Progenitor cell of endocrine pancreas (in vitro differentiated cells): ENCODE measurements around the gene SPAM1. TPM values are rescaled to one million over a fixed set of nuclear protein-coding genes. Genes with fewer than 3 reads are reported as not detected.

Experiments
- DNase-seq: peaks from one replicate; pipeline ENCODE4 v3.0.0; 2021; ENCODE audit warnings: low spot score; ENCODE audit not compliant: unreplicated experiment
- H3K27ac Mint-ChIP-seq: 2 replicates; pipeline ENCODE4 v1.8.0; 2021; ENCODE audit warnings: mild to moderate bottlenecking, moderate library complexity, mixed read lengths
- H3K27me3 Mint-ChIP-seq: 2 replicates; pipeline ENCODE4 v1.8.0; 2021; ENCODE audit warnings: mixed read lengths
- H3K36me3 Mint-ChIP-seq: 2 replicates; pipeline ENCODE4 v1.8.0; 2022; ENCODE audit warnings: mixed read lengths; ENCODE audit not compliant: insufficient read depth
- H3K4me1 Mint-ChIP-seq: 2 replicates; pipeline ENCODE4 v1.8.0; 2021; ENCODE audit warnings: low read depth, mixed read lengths
- H3K4me3 Mint-ChIP-seq: 2 replicates; pipeline ENCODE4 v1.8.0; 2021; ENCODE audit warnings: low read depth, mild to moderate bottlenecking, moderate library complexity, mixed read lengths
- H3K9me3 Mint-ChIP-seq: 2 replicates; pipeline ENCODE4 v1.8.0; 2021; ENCODE audit warnings: low read depth, mixed read lengths
- CTCF ChIP-seq: fragments of 200-600 bp; sonication (generic); IDR thresholded peaks from one replicate; pipeline ENCODE4 v1.5.0; 2021; ENCODE audit warnings: antibody characterized with exemption, mild to moderate bottlenecking; ENCODE audit not compliant: unreplicated experiment
- total RNA-seq: library from RNA; stranded (reverse); gene quantifications from 2 replicates; pipeline ENCODE4 v1.2.1, GENCODE V29; 2021

The SPAM1 gene
- total RNA-seq, 1 donor from 2014 or later: not detected

GRCh38 chr7:123972831-123973230 is 47.8 kb downstream of the SPAM1 start:
- TF ChIP-seq CTCF: no peak
- Mint-ChIP-seq H3K4me1 (no peaks in the 10 kb centered on the region), H3K27ac (no peak overlapping the region), H3K36me3 (no peaks in the 10 kb centered on the region), H3K4me3 (no peak overlapping the region), H3K9me3 (no peaks in the 10 kb centered on the region), H3K27me3 (no peaks in the 10 kb centered on the region)
- no peak for DNase-seq

- Mint-ChIP-seq H3K4me1 (no peaks in the 10 kb centered on the region), H3K4me3 (no peak overlapping the region), H3K9me3 (no peaks in the 10 kb centered on the region), H3K36me3 (no peaks in the 10 kb centered on the region), H3K27ac (no peak overlapping the region), H3K27me3 (no peaks in the 10 kb centered on the region)
- no peak for TF ChIP-seq CTCF
- no peak for DNase-seq
Measured at GRCh38 chr7:123974326-123974908, 49.4 kb downstream of the SPAM1 start.

- no peaks in the 10 kb centered on the region for H3K9me3 Mint-ChIP-seq
- TF ChIP-seq CTCF: no peak
- no peaks in the 10 kb centered on the region for H3K27me3 Mint-ChIP-seq
- H3K4me3 Mint-ChIP-seq: no peak overlapping the region
- no peak for DNase-seq
- H3K4me1 Mint-ChIP-seq: no peaks in the 10 kb centered on the region
- H3K36me3 Mint-ChIP-seq: no peaks in the 10 kb centered on the region
- no peak overlapping the region for H3K27ac Mint-ChIP-seq
Measured at GRCh38 chr7:123975084-123975483, 50.0 kb downstream of the SPAM1 start.

- H3K9me3 Mint-ChIP-seq: peaks cover 2% of the 10 kb centered on the region
- H3K4me3 Mint-ChIP-seq: no peak overlapping the region
- no peak for TF ChIP-seq CTCF
- no peak overlapping the region for H3K27ac Mint-ChIP-seq
- no peaks in the 10 kb centered on the region for H3K36me3 Mint-ChIP-seq
- H3K27me3 Mint-ChIP-seq: no peaks in the 10 kb centered on the region
- DNase-seq: no peak
- no peaks in the 10 kb centered on the region for H3K4me1 Mint-ChIP-seq
Measured at GRCh38 chr7:123977081-123977480, 52.0 kb downstream of the SPAM1 start.

GRCh38 chr7:123979876-123980275 is 54.8 kb downstream of the SPAM1 start:
- DNase-seq: no peak
- Mint-ChIP-seq H3K4me1 (no peaks in the 10 kb centered on the region), H3K36me3 (no peaks in the 10 kb centered on the region), H3K27ac (no peak overlapping the region), H3K27me3 (no peaks in the 10 kb centered on the region), H3K9me3 (peaks cover 3% of the 10 kb centered on the region), H3K4me3 (no peak overlapping the region)
- TF ChIP-seq CTCF: no peak
